GM19324 (cell line): Measurements from ENCODE around the gene HELZ.
"Not testable (repeated sequence)": the region's sequence is repeated elsewhere in the genome, so short reads cannot be mapped to it uniquely, and the experiment has no call there.

Experiments
- ATAC-seq: cut with Tn5 transposase; IDR thresholded peaks from one replicate; pipeline ENCODE4 v1.9.1; 2021; ENCODE audit warnings: mild to moderate bottlenecking, moderate library complexity; ENCODE audit not compliant: unreplicated experiment, low FRiP score

The HELZ gene

GRCh38 chr17:67041119-67041518 is 203.9 kb downstream of the HELZ start:
- ATAC-seq = not testable (repeated sequence)

GRCh38 chr17:67040652-67041051 is 204.3 kb downstream of the HELZ start:
- no peak for ATAC-seq

- ATAC-seq = no peak
These were observed 206.1 kb downstream of the HELZ start for GRCh38 chr17:67038861-67039365.

- ATAC-seq = no peak
These were observed 209.6 kb downstream of the HELZ start for GRCh38 chr17:67035131-67036083.

- no peak for ATAC-seq
These were observed 211.4 kb downstream of the HELZ start for GRCh38 chr17:67033613-67034012.

GRCh38 chr17:67032985-67033384 is 212.0 kb downstream of the HELZ start:
- no peak for ATAC-seq

GRCh38 chr17:67032382-67032781 is 212.6 kb downstream of the HELZ start:
- ATAC-seq = no peak

GRCh38 chr17:67030641-67031040 is 214.4 kb downstream of the HELZ start:
- ATAC-seq = no peak

GRCh38 chr17:67027031-67027628 is 217.9 kb downstream of the HELZ start:
- no peak for ATAC-seq

- ATAC-seq = no peak
These were observed 218.7 kb downstream of the HELZ start for GRCh38 chr17:67026341-67026740.

GRCh38 chr17:67025216-67025792 is 219.7 kb downstream of the HELZ start:
- ATAC-seq = no peak

GRCh38 chr17:67024736-67025135 is 220.3 kb downstream of the HELZ start:
- ATAC-seq = no peak

- no peak for ATAC-seq
These were observed 222.6 kb downstream of the HELZ start for GRCh38 chr17:67022451-67022810.

- ATAC-seq = no peak
These were observed 223.1 kb downstream of the HELZ start for GRCh38 chr17:67021743-67022450.

GRCh38 chr17:67021196-67021595 is 223.8 kb downstream of the HELZ start:
- no peak for ATAC-seq
